Fibroblast of lung (primary cell): ENCODE data around the gene RFPL2. TPM values are rescaled to one million over a fixed set of nuclear protein-coding genes. Genes with fewer than 3 reads are reported as not detected.
"Not testable (repeated sequence)": the region's sequence is repeated elsewhere in the genome, so short reads cannot be mapped to it uniquely, and the experiment has no call there.

Source experiments
- DNase-seq, 2 donors: peaks; one replicate each; pipeline versions ENCODE4 v3.0.0 to v3.0.0-alpha.2; 2010; ENCODE audit warnings: low read depth in 2 of 2
- H2AFZ ChIP-seq: 2 replicates; pipeline ENCODE4 v1.5.1; 2012; ENCODE audit warnings: low read length, control low read depth, inconsistent platforms
- H3K27ac ChIP-seq: 2 replicates; pipeline ENCODE4 v1.5.1; 2011; ENCODE audit warnings: low read length, control low read depth; ENCODE audit not compliant: insufficient read depth
- H3K27me3 ChIP-seq: 2 replicates; pipeline ENCODE4 v1.5.1; 2011; ENCODE audit warnings: mild to moderate bottlenecking, low read length; ENCODE audit not compliant: control insufficient read depth, insufficient read depth
- H3K36me3 ChIP-seq: 2 replicates; pipeline ENCODE4 v1.5.1; 2011; ENCODE audit warnings: low read length; ENCODE audit not compliant: control insufficient read depth, insufficient read depth
- H3K4me1 ChIP-seq: 2 replicates; pipeline ENCODE4 v1.5.1; 2011; ENCODE audit warnings: low read length; ENCODE audit not compliant: control insufficient read depth, insufficient read depth; ENCODE audit errors: extremely low read depth
- H3K4me2 ChIP-seq: 2 replicates; pipeline ENCODE4 v1.5.1; 2011; ENCODE audit warnings: low read length, control low read depth; ENCODE audit not compliant: insufficient read depth; ENCODE audit errors: extremely low read depth
- H3K4me3 ChIP-seq, 4 experiments: fragments of 200-600 bp in 1 of 4; sonication (generic) in 1 of 4; replicated peaks in 1 of 4; 2 replicates each; pipeline ENCODE4 v1.5.1; 2011 to 2016; ENCODE audit warnings: low read length in 4 of 4, low read depth in 3 of 4, mild to moderate bottlenecking in 3 of 4, control low read depth in 2 of 4, inconsistent platforms in 1 of 4, mixed read lengths in 1 of 4; ENCODE audit not compliant: insufficient read depth in 1 of 4; ENCODE audit errors: control extremely low read depth in 1 of 4
- H3K79me2 ChIP-seq: 2 replicates; pipeline ENCODE4 v1.5.1; 2012; ENCODE audit warnings: mild to moderate bottlenecking, low read length, inconsistent platforms; ENCODE audit not compliant: control insufficient read depth, insufficient read depth
- H3K9ac ChIP-seq: 2 replicates; pipeline ENCODE4 v1.5.1; 2011; ENCODE audit warnings: mild to moderate bottlenecking, low read length, control low read depth; ENCODE audit not compliant: insufficient read depth
- H3K9me3 ChIP-seq: 2 replicates; pipeline ENCODE4 v1.5.1; 2012; ENCODE audit warnings: low read depth, low read length; ENCODE audit not compliant: control insufficient read depth, insufficient read depth
- H4K20me1 ChIP-seq: 2 replicates; pipeline ENCODE4 v1.5.1; 2011; ENCODE audit warnings: low read length; ENCODE audit not compliant: control insufficient read depth, insufficient read depth; ENCODE audit errors: extremely low read depth
- EZH2 ChIP-seq: IDR thresholded peaks from 2 replicates; pipeline ENCODE4 v1.5.1; 2012; ENCODE audit warnings: low read length, control low read depth, mild to moderate bottlenecking; ENCODE audit errors: missing control alignments
- polyA plus RNA-seq, 2 donors: library from polyadenylated mRNA; depleted of rRNA in 1 of 2; stranded (reverse) in 1 of 2; unstranded in 1 of 2; fragments of >200 nt; gene quantifications; 2 replicates each; pipeline ENCODE4 v1.2.1, GENCODE V29; 2011 to 2012; ENCODE audit warnings: missing spikeins in 1 of 2
- total RNA-seq: library from RNA; depleted of rRNA; stranded (reverse); fragments of >200 nt; gene quantifications from 2 replicates; pipeline ENCODE4 v1.2.1, GENCODE V29; 2014
- TF ChIP-seq, protein P1 (sequence below), 2 donors: IDR thresholded peaks in 1 of 2; conservative IDR thresholded peaks in 1 of 2; 1 replicate in 1 of 2; 2 replicates in 1 of 2; pipeline ENCODE4 v1.5.1; 2011 to 2012; ENCODE audit warnings: low read length in 2 of 2, control low read depth in 1 of 2, inconsistent platforms in 1 of 2, low read depth in 1 of 2, mild to moderate bottlenecking in 1 of 2

The RFPL2 gene
- total and polyA plus RNA-seq, 2 donors (not counting 1 experiment from before 2014, with no cell fraction given): not detected

- H3K27ac ChIP-seq, H3K9me3 ChIP-seq, H3K4me1 ChIP-seq, H3K4me2 ChIP-seq, H3K4me3 ChIP-seq, H3K9ac ChIP-seq, DNase-seq, H3K27me3 ChIP-seq, H2AFZ ChIP-seq, H4K20me1 ChIP-seq, H3K36me3 ChIP-seq, H3K79me2 ChIP-seq: not testable (repeated sequence)
These were observed 53.2 kb downstream of the RFPL2 start for GRCh38 chr22:32151641-32152040.

GRCh38 chr22:32150647-32151046, 54.2 kb downstream of the RFPL2 start:
- not testable (repeated sequence) for H3K36me3 ChIP-seq, H4K20me1 ChIP-seq, H3K27me3 ChIP-seq, H2AFZ ChIP-seq, H3K79me2 ChIP-seq, H3K9ac ChIP-seq, H3K4me2 ChIP-seq, H3K27ac ChIP-seq, DNase-seq, H3K9me3 ChIP-seq, H3K4me1 ChIP-seq, H3K4me3 ChIP-seq

GRCh38 chr22:32148372-32148771, 56.5 kb downstream of the RFPL2 start:
- not testable (repeated sequence) for H3K4me2 ChIP-seq, H3K36me3 ChIP-seq, H3K79me2 ChIP-seq, DNase-seq, H3K4me3 ChIP-seq, H2AFZ ChIP-seq, H3K9ac ChIP-seq, H3K9me3 ChIP-seq, H3K27me3 ChIP-seq, H4K20me1 ChIP-seq, H3K27ac ChIP-seq, H3K4me1 ChIP-seq

DNA sequence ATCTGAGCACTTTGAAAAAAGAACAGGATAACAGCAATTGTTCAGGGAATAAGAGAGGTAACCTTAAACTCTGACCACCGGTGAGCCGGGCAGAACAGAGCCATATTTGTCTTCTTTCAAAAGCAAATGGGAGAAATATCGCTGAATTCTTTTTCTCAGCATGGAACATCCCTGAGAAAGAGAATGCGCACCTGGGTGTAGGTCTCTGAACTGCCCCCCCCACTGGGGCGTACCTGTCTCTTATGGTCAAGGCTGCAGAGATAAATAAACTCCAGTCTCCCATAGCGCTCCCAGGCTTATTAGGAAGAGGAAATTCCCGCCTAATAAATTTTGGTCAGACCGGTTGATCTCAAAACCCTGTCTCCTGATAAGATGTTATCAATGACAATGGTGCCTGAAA, 57.7 kb downstream of the RFPL2 start:
- H3K27me3 ChIP-seq, H3K36me3 ChIP-seq, H3K9ac ChIP-seq, H3K4me1 ChIP-seq, H3K79me2 ChIP-seq, H3K4me2 ChIP-seq, H2AFZ ChIP-seq, H3K9me3 ChIP-seq, H4K20me1 ChIP-seq, H3K27ac ChIP-seq, DNase-seq, H3K4me3 ChIP-seq: not testable (repeated sequence)

DNA sequence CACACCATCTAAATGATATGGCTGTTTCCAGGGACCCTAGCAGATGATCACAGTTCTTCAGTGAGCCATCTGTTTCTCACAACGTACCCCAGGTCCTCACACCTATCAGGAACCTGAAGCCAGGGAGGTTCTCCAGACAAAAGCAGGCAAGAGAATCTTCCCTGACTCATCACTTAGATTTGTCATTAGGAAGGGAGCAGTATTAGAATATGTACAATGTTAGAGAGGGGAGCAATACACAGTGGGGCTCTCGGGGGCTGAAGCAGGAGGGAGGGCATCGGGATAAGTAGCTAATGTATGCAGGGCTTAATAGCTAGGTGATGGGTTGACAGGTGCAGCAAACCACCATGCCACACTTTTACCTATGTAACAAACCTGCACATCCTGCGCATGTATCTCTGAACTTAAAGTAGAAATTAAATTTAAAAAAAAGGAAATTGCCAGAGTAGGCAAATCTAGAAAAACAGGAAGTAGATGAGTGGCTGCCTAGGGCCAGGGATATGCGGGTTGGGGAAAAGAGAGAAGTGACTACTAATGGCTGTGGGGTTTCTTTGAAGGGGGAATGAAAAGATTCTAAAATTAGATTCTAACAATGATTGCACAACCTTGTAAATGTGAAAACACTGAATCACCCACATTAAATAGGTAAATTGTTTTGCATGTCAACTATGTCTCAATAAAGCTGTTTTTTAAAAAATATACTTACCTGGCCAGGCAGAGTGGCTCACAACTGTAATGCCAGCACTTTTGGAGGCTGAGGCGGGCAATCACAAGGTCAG, 60.2 kb downstream of the RFPL2 start:
- H2AFZ ChIP-seq: no peak overlapping the region

More for the DNA sequence above, 60.2 kb downstream of the RFPL2 start:
- no peaks in the 10 kb centered on the region for H3K4me1 ChIP-seq
- H3K4me3 ChIP-seq: no peak overlapping the region
- H3K79me2 ChIP-seq: no peaks in the 10 kb centered on the region
- no peak overlapping the region for H3K9ac ChIP-seq
- H3K36me3 ChIP-seq: no peaks in the 10 kb centered on the region
- no peaks in the 10 kb centered on the region for H3K9me3 ChIP-seq
- TF ChIP-seq, protein P1, sequence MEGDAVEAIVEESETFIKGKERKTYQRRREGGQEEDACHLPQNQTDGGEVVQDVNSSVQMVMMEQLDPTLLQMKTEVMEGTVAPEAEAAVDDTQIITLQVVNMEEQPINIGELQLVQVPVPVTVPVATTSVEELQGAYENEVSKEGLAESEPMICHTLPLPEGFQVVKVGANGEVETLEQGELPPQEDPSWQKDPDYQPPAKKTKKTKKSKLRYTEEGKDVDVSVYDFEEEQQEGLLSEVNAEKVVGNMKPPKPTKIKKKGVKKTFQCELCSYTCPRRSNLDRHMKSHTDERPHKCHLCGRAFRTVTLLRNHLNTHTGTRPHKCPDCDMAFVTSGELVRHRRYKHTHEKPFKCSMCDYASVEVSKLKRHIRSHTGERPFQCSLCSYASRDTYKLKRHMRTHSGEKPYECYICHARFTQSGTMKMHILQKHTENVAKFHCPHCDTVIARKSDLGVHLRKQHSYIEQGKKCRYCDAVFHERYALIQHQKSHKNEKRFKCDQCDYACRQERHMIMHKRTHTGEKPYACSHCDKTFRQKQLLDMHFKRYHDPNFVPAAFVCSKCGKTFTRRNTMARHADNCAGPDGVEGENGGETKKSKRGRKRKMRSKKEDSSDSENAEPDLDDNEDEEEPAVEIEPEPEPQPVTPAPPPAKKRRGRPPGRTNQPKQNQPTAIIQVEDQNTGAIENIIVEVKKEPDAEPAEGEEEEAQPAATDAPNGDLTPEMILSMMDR (conservative IDR thresholded peaks at IDR 0.05 in 1 of 2, IDR thresholded peaks at IDR 0.05 in 1 of 2; ENCODE audit: low read depth in 1 of 2, low read length in 2 of 2): no peak
- TF ChIP-seq EZH2: no peak
- no peak overlapping the region for H3K4me2 ChIP-seq
- no peak for DNase-seq
- H4K20me1 ChIP-seq: no peaks in the 10 kb centered on the region
- no peaks in the 10 kb centered on the region for H3K27me3 ChIP-seq
- no peak overlapping the region for H3K27ac ChIP-seq
